DND-41 (cell line): Measurements from ENCODE around the gene DNAH3.

Experiments
- ATAC-seq: fragments of 200-7000 bp; cut with Tn5 transposase; 3 replicates; pipeline ENCODE4 v1.9.1; 2021; ENCODE audit warnings: low read depth; ENCODE audit not compliant: insufficient read depth
- DNase-seq: peaks from one replicate; pipeline ENCODE4 v3.0.0-alpha.2; 2020
- H2AFZ ChIP-seq: 2 replicates; pipeline ENCODE4 v1.6.0; 2012; ENCODE audit warnings: low read depth, low read length
- H3K27ac ChIP-seq: 2 replicates; pipeline ENCODE4 v1.5.1; 2012; ENCODE audit warnings: low read length, inconsistent platforms
- H3K27me3 ChIP-seq: fragments of 200-600 bp; sonication (generic); 2 replicates; pipeline ENCODE4 v1.6.0; 2012; ENCODE audit warnings: low read length, mild to moderate bottlenecking, inconsistent platforms; ENCODE audit not compliant: insufficient read depth, poor library complexity
- H3K36me3 ChIP-seq: 2 replicates; pipeline ENCODE4 v1.5.1; 2012; ENCODE audit warnings: low read length, inconsistent platforms; ENCODE audit not compliant: insufficient read depth
- H3K4me1 ChIP-seq: 2 replicates; pipeline ENCODE4 v1.5.1; 2012; ENCODE audit warnings: mild to moderate bottlenecking, low read length; ENCODE audit not compliant: insufficient read depth
- H3K4me2 ChIP-seq: 2 replicates; pipeline ENCODE4 v1.6.0; 2012; ENCODE audit warnings: mild to moderate bottlenecking, moderate library complexity, low read length, inconsistent platforms; ENCODE audit not compliant: insufficient read depth
- H3K4me3 ChIP-seq, 2 experiments: fragments of 200-600 bp in 1 of 2; shearing (Covaris generic) in 1 of 2; 2 replicates each; pipeline ENCODE4 v1.5.1; 2012 to 2016; ENCODE audit warnings: inconsistent platforms in 2 of 2, low read length in 2 of 2, mild to moderate bottlenecking in 2 of 2, low read depth in 1 of 2, moderate library complexity in 1 of 2
- H3K79me2 ChIP-seq: 2 replicates; pipeline ENCODE4 v1.6.0; 2012; ENCODE audit warnings: low read length, inconsistent platforms; ENCODE audit not compliant: insufficient read depth
- H3K9ac ChIP-seq: 2 replicates; pipeline ENCODE4 v1.6.0; 2012; ENCODE audit warnings: low read depth, mild to moderate bottlenecking, inconsistent platforms, low read length, moderate library complexity
- H3K9me3 ChIP-seq: 2 replicates; pipeline ENCODE4 v1.5.1; 2012; ENCODE audit warnings: low read length, moderate library complexity, mild to moderate bottlenecking, inconsistent platforms; ENCODE audit not compliant: insufficient read depth, severe bottlenecking
- H4K20me1 ChIP-seq: 2 replicates; pipeline ENCODE4 v1.6.0; 2012; ENCODE audit warnings: low read length; ENCODE audit not compliant: insufficient read depth
- CTCF ChIP-seq: IDR thresholded peaks from 2 replicates; pipeline ENCODE4 v1.5.1; 2012; ENCODE audit warnings: borderline replicate concordance, low read length, moderate library complexity, mild to moderate bottlenecking; ENCODE audit not compliant: poor library complexity, severe bottlenecking; ENCODE audit errors: extremely low read depth
- EZH2 ChIP-seq: IDR thresholded peaks from 3 replicates; pipeline ENCODE4 v1.6.1; 2012; ENCODE audit warnings: borderline replicate concordance, low read depth, mild to moderate bottlenecking, moderate library complexity, low read length, inconsistent platforms; ENCODE audit not compliant: severe bottlenecking

Gene DNAH3

GRCh38 chr16:20899071-20899470, 251.6 kb downstream of the DNAH3 start:
- Histone ChIP-seq H3K36me3 (no peaks in the 10 kb centered on the region; the same call in 1 of the 2 replicates), H3K27ac (peak overlapping the region; percentile 69; the same call in 1 of the 2 replicates), H3K4me3 (peak overlapping the region; percentile 43 to 95; a peak in 3 of 4 replicates), H4K20me1 (no peaks in the 10 kb centered on the region), H3K27me3 (no peaks in the 10 kb centered on the region), H3K9me3 (no peaks in the 10 kb centered on the region), H3K4me2 (peak overlapping the region; percentile 92), H3K4me1 (peaks cover 45% of the 10 kb centered on the region), H2AFZ (peak overlapping the region; percentile 97; the same call in 1 of the 2 replicates), H3K9ac (peak overlapping the region; percentile 78), H3K79me2 (peaks cover 19% of the 10 kb centered on the region)
- TF ChIP-seq EZH2 (no peak), CTCF (no peak)
- ATAC-seq (no peak), DNase-seq (no peak)

DNA sequence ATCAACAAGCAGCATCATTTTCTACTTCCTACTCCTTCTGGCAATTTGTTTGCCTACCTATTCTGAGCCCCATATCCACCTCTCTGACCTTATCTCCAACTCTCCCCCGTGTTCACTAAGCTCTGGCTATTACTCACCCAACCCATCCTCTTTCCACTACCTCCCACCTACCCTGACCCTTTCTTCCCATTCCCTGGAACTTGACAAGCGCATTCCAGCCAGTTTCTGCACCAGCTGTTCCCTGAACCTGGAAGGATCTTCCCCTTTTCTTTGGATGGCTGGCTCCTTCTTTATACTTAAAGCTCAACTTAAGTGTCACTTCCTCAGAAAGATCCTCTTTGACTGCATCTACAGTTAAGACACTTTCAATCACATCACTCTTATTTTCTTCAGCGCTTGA, 252.7 kb downstream of the DNAH3 start:
- H3K36me3 ChIP-seq, result no peaks in the 10 kb centered on the region; the same call in 1 of the 2 replicates
- no peaks in the 10 kb centered on the region for H3K27me3 ChIP-seq
- no peak overlapping the region for H2AFZ ChIP-seq
- DNase-seq (no peak), ATAC-seq (no peak)
- no peak overlapping the region for H3K4me2 ChIP-seq
- no peaks in the 10 kb centered on the region for H4K20me1 ChIP-seq
- peaks cover 19% of the 10 kb centered on the region for H3K79me2 ChIP-seq
- H3K9ac ChIP-seq, result no peak overlapping the region
- peaks cover 34% of the 10 kb centered on the region for H3K4me1 ChIP-seq
- H3K27ac ChIP-seq, result no peak overlapping the region
- H3K9me3 ChIP-seq, result no peaks in the 10 kb centered on the region
- TF ChIP-seq CTCF (no peak), EZH2 (no peak)
- H3K4me3 ChIP-seq, result no peak overlapping the region

- Histone ChIP-seq H3K4me1 (peaks cover 28% of the 10 kb centered on the region), H3K79me2 (peaks cover 19% of the 10 kb centered on the region), H3K27me3 (no peaks in the 10 kb centered on the region), H3K4me3 (no peak overlapping the region), H3K27ac (no peak overlapping the region), H3K4me2 (no peak overlapping the region), H3K9ac (no peak overlapping the region), H3K36me3 (no peaks in the 10 kb centered on the region; the same call in 1 of the 2 replicates), H3K9me3 (no peaks in the 10 kb centered on the region), H2AFZ (no peak overlapping the region), H4K20me1 (no peaks in the 10 kb centered on the region)
- DNase-seq (no peak), ATAC-seq (no peak)
- TF ChIP-seq CTCF (no peak), EZH2 (no peak)
These were observed 253.3 kb downstream of the DNAH3 start for GRCh38 chr16:20897253-20897897.
